ENCODE results near the gene TMEM132D. TPM values are rescaled to one million over a fixed set of nuclear protein-coding genes. Genes with fewer than 3 reads are reported as not detected.

The TMEM132D gene
- total RNA-seq, 1 donor from 2014 or later = not detected

GRCh38 chr12:129325566-129325965 is 578.3 kb downstream of the TMEM132D start:
- intact Hi-C loops (cut with micrococcal nuclease) = no loop called here
- peaks cover 15% of the 10 kb centered on the region for H3K9me3 Mint-ChIP-seq
- no peaks in the 10 kb centered on the region for H3K36me3 Mint-ChIP-seq (ENCODE audit: low read depth)
- DNase-seq (ENCODE audit: low spot score) = no peak
- no peaks in the 10 kb centered on the region for H3K4me1 Mint-ChIP-seq (ENCODE audit: low read depth)
- H3K27ac Mint-ChIP-seq = no peak overlapping the region
- no peak overlapping the region for H3K4me3 Mint-ChIP-seq
- H3K27me3 Mint-ChIP-seq (ENCODE audit: insufficient read depth) = no peaks in the 10 kb centered on the region

- Mint-ChIP-seq H3K4me1 (ENCODE audit: low read depth) (no peaks in the 10 kb centered on the region), H3K9me3 (peaks cover 27% of the 10 kb centered on the region), H3K4me3 (no peak overlapping the region), H3K27me3 (ENCODE audit: insufficient read depth) (no peaks in the 10 kb centered on the region), H3K27ac (no peak overlapping the region), H3K36me3 (ENCODE audit: low read depth) (no peaks in the 10 kb centered on the region)
- DNase-seq (ENCODE audit: low spot score) = no peak
- intact Hi-C loops (cut with micrococcal nuclease) = no loop called here
Measured at GRCh38 chr12:129312048-129312447, 591.8 kb downstream of the TMEM132D start.

DNA sequence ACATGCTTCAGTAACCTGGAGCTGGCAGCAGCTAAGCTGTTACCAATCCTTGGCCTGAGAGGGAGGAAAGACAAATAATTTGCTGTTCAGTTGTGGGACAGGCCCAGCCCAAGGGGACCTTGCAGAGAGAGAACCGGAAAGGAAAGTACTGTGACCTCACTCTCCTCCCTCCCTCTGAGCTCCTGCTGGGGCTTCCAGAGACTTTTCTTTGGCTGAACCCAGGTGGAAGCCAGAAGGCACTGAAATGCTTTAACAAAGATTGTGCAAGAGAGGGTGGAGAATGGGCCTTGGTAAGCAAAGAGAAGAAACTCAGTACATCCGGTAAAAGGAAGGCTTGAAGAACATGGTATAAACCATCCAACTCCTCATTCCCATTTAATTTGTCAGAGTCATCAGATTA is 593.5 kb downstream of the TMEM132D start:
- Mint-ChIP-seq H3K27ac (no peak overlapping the region), H3K9me3 (peaks cover 12% of the 10 kb centered on the region), H3K4me1 (ENCODE audit: low read depth) (no peaks in the 10 kb centered on the region), H3K4me3 (no peak overlapping the region), H3K27me3 (ENCODE audit: insufficient read depth) (no peaks in the 10 kb centered on the region), H3K36me3 (ENCODE audit: low read depth) (no peaks in the 10 kb centered on the region)
- intact Hi-C loops (cut with micrococcal nuclease) = no loop called here
- no peak for DNase-seq (ENCODE audit: low spot score)

- DNase-seq (ENCODE audit: low spot score) = no peak
- no peaks in the 10 kb centered on the region for H3K27me3 Mint-ChIP-seq (ENCODE audit: insufficient read depth)
- H3K36me3 Mint-ChIP-seq (ENCODE audit: low read depth) = no peaks in the 10 kb centered on the region
- intact Hi-C loops (cut with micrococcal nuclease) = no loop called here
- H3K4me1 Mint-ChIP-seq (ENCODE audit: low read depth) = no peaks in the 10 kb centered on the region
- no peak overlapping the region for H3K27ac Mint-ChIP-seq
- H3K9me3 Mint-ChIP-seq = peaks cover 27% of the 10 kb centered on the region
- no peak overlapping the region for H3K4me3 Mint-ChIP-seq
Measured at GRCh38 chr12:129305851-129306250, 598.0 kb downstream of the TMEM132D start.

GRCh38 chr12:129304529-129304928 is 599.3 kb downstream of the TMEM132D start:
- Mint-ChIP-seq H3K4me1 (ENCODE audit: low read depth) (no peaks in the 10 kb centered on the region), H3K27ac (no peak overlapping the region), H3K27me3 (ENCODE audit: insufficient read depth) (no peaks in the 10 kb centered on the region), H3K9me3 (peaks cover 27% of the 10 kb centered on the region), H3K36me3 (ENCODE audit: low read depth) (no peaks in the 10 kb centered on the region), H3K4me3 (no peak overlapping the region)
- intact Hi-C loops (cut with micrococcal nuclease) = no loop called here
- no peak for DNase-seq (ENCODE audit: low spot score)

GRCh38 chr12:129300011-129300410 is 603.8 kb downstream of the TMEM132D start:
- peaks cover 29% of the 10 kb centered on the region for H3K9me3 Mint-ChIP-seq
- no peak overlapping the region for H3K27ac Mint-ChIP-seq
- DNase-seq (ENCODE audit: low spot score) = no peak
- H3K36me3 Mint-ChIP-seq (ENCODE audit: low read depth) = no peaks in the 10 kb centered on the region
- H3K27me3 Mint-ChIP-seq (ENCODE audit: insufficient read depth) = no peaks in the 10 kb centered on the region
- no peaks in the 10 kb centered on the region for H3K4me1 Mint-ChIP-seq (ENCODE audit: low read depth)
- intact Hi-C loops (cut with micrococcal nuclease) = no loop called here
- H3K4me3 Mint-ChIP-seq = no peak overlapping the region

DNA sequence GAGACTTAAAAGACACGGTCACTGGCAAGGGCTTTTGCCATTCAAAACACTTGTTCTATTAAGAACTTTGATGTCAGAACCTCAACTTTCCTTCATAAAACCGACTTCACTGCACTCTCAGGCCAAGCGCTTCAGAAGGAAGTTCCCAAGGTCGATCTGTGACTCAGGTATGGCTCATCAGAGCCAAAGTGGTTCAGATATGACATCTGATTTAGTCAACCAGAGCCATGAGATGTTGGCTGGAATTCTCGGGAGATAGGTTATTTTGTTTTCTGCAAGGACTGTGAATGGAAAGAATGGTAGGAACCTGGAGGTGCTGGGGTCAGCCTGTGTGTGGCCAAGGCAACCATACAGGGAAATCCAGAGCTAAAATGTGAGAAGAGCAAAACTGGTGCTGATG is 604.9 kb downstream of the TMEM132D start:
- H3K4me3 Mint-ChIP-seq = no peak overlapping the region
- H3K4me1 Mint-ChIP-seq (ENCODE audit: low read depth) = no peaks in the 10 kb centered on the region
- no peaks in the 10 kb centered on the region for H3K36me3 Mint-ChIP-seq (ENCODE audit: low read depth)
- intact Hi-C loops (cut with micrococcal nuclease) = no loop called here
- no peaks in the 10 kb centered on the region for H3K27me3 Mint-ChIP-seq (ENCODE audit: insufficient read depth)
- DNase-seq (ENCODE audit: low spot score) = no peak
- no peak overlapping the region for H3K27ac Mint-ChIP-seq
- H3K9me3 Mint-ChIP-seq = peaks cover 19% of the 10 kb centered on the region

DNA sequence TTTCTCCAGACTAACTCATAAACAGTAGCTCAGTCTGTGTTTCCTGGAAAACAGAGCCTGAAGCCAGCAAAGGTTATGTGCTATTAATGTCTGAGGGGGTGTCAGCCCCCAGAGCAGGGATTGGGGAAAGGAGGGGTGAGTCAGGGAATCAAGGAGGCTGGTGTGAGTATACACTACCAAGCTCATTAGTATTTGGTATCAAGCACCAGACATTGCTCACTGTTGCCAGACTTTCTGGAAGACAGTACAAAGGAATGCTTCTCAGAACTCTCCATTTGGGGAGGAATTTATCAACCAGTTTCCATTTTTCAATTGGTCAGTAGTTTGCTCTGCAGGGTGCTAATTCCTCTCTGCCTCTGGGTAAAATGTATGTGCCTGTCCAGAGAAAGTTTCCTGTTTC is 607.2 kb downstream of the TMEM132D start:
- Mint-ChIP-seq H3K27ac (no peak overlapping the region), H3K36me3 (ENCODE audit: low read depth) (no peaks in the 10 kb centered on the region), H3K4me1 (ENCODE audit: low read depth) (no peaks in the 10 kb centered on the region), H3K9me3 (peaks cover 19% of the 10 kb centered on the region), H3K27me3 (ENCODE audit: insufficient read depth) (no peaks in the 10 kb centered on the region), H3K4me3 (no peak overlapping the region)
- DNase-seq (ENCODE audit: low spot score) = no peak
- intact Hi-C loops (cut with micrococcal nuclease) = no loop called here

- no peak for DNase-seq (ENCODE audit: low spot score)
- H3K4me3 Mint-ChIP-seq = no peak overlapping the region
- H3K9me3 Mint-ChIP-seq = peaks cover 10% of the 10 kb centered on the region
- no peaks in the 10 kb centered on the region for H3K36me3 Mint-ChIP-seq (ENCODE audit: low read depth)
- no peaks in the 10 kb centered on the region for H3K27me3 Mint-ChIP-seq (ENCODE audit: insufficient read depth)
- H3K4me1 Mint-ChIP-seq (ENCODE audit: low read depth) = no peaks in the 10 kb centered on the region
- no peak overlapping the region for H3K27ac Mint-ChIP-seq
- intact Hi-C loops (cut with micrococcal nuclease) = no loop called here
Measured at GRCh38 chr12:129294868-129295267, 609.0 kb downstream of the TMEM132D start.

- H3K4me3 Mint-ChIP-seq = no peak overlapping the region
- no peaks in the 10 kb centered on the region for H3K4me1 Mint-ChIP-seq (ENCODE audit: low read depth)
- peaks cover 20% of the 10 kb centered on the region for H3K9me3 Mint-ChIP-seq
- intact Hi-C loops (cut with micrococcal nuclease) = no loop called here
- H3K27me3 Mint-ChIP-seq (ENCODE audit: insufficient read depth) = no peaks in the 10 kb centered on the region
- H3K27ac Mint-ChIP-seq = no peak overlapping the region
- H3K36me3 Mint-ChIP-seq (ENCODE audit: low read depth) = no peaks in the 10 kb centered on the region
- DNase-seq (ENCODE audit: low spot score) = no peak
Measured at GRCh38 chr12:129279771-129280170, 624.1 kb downstream of the TMEM132D start.

GRCh38 chr12:129276361-129277060 is 627.3 kb downstream of the TMEM132D start:
- no peak overlapping the region for H3K4me3 Mint-ChIP-seq
- H3K27me3 Mint-ChIP-seq (ENCODE audit: insufficient read depth) = no peaks in the 10 kb centered on the region
- no peaks in the 10 kb centered on the region for H3K4me1 Mint-ChIP-seq (ENCODE audit: low read depth)
- intact Hi-C loops (cut with micrococcal nuclease) = no loop called here
- H3K9me3 Mint-ChIP-seq = peaks cover 11% of the 10 kb centered on the region
- no peak for DNase-seq (ENCODE audit: low spot score)
- no peak overlapping the region for H3K27ac Mint-ChIP-seq
- no peaks in the 10 kb centered on the region for H3K36me3 Mint-ChIP-seq (ENCODE audit: low read depth)

- DNase-seq (ENCODE audit: low spot score) = no peak
- peaks cover 31% of the 10 kb centered on the region for H3K9me3 Mint-ChIP-seq
- H3K36me3 Mint-ChIP-seq (ENCODE audit: low read depth) = no peaks in the 10 kb centered on the region
- no peaks in the 10 kb centered on the region for H3K4me1 Mint-ChIP-seq (ENCODE audit: low read depth)
- intact Hi-C loops (cut with micrococcal nuclease) = no loop called here
- H3K27ac Mint-ChIP-seq = no peak overlapping the region
- H3K4me3 Mint-ChIP-seq = no peak overlapping the region
- no peaks in the 10 kb centered on the region for H3K27me3 Mint-ChIP-seq (ENCODE audit: insufficient read depth)
Measured at GRCh38 chr12:129269756-129270495, 633.9 kb downstream of the TMEM132D start.

DNA sequence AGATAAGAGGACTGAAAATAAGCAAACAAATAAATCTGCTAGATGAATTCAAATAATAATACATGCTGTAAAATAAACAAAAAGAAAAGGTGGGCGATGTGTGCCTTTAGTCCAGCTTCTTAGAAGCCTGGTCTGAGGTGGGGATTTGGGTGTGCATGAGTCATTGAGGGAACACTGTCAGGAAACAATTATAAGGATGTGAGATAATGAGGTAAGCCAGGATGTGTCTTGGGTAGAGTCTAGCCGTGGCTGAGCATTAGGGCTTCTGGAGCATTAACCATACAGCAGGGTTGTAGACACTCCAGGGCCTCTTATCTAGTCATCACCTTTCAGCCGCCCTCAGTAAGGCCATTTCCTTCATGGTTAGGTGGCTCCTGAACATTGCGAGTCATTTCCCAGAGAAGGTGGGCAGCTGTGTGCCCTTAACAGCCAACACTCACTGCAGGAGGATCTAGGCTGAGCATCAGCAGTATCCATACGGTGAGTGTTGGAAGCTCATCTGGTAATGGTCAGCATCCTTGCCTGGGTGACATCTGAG is 645.0 kb downstream of the TMEM132D start:
- Mint-ChIP-seq H3K27ac (no peak overlapping the region), H3K4me1 (ENCODE audit: low read depth) (no peaks in the 10 kb centered on the region), H3K4me3 (no peak overlapping the region), H3K27me3 (ENCODE audit: insufficient read depth) (no peaks in the 10 kb centered on the region), H3K36me3 (ENCODE audit: low read depth) (no peaks in the 10 kb centered on the region), H3K9me3 (peaks cover 43% of the 10 kb centered on the region)
- intact Hi-C loops (cut with micrococcal nuclease) = no loop called here
- no peak for DNase-seq (ENCODE audit: low spot score)

All from activated T-helper 1 cell treated with anti-CD3 and anti-CD28 coated beads, Interleukin-12 subunit alpha, Interleukin-12 subunit beta, Interleukin-2, Interleukin-4 antibody, amounts not matched to agents 30 ng/mL and 10 ng/mL and 1 ng/mL, durations not matched to agents 14 hours and 24 hours and 36 hours (primary cell).